ENCODE data around the gene SYVN1.

Gene SYVN1

GRCh38 chr11:65115361-65116082 is 18.8 kb downstream of the SYVN1 start:
- Histone ChIP-seq H3K4me3 (ENCODE audit: low read depth, low read length) (no peak overlapping the region), H3K4me1 (ENCODE audit: control insufficient read depth, insufficient read depth, low read length) (peaks cover 6% of the 10 kb centered on the region), H3K27ac (ENCODE audit: extremely low read depth, low read depth, low read length) (no peak overlapping the region), H3K9me3 (ENCODE audit: control insufficient read depth, insufficient read depth, low read depth, low read length) (no peaks in the 10 kb centered on the region), H3K36me3 (ENCODE audit: control insufficient read depth in 2 of 2, insufficient read depth in 1 of 2, low read length in 2 of 2) (peaks cover 3 to 52% of the 10 kb centered on the region in 2 experiments; a peak in 2 of 3 replicates)
- ChIA-PET CTCF (interaction anchor here (0.9 to 2.9 kb wide), 3 partner anchors 16 to 269 kb away, joined by 3 to 11 read pairs (median 4); no protein-coding TSS in a partner anchor), POLR2A (interaction anchor here (1.1 to 1.7 kb wide), 3 partner anchors 18 to 90 kb away, joined by 3 read pairs; no protein-coding TSS in a partner anchor)
- TF ChIP-seq OVOL3 (tag by site-specific recombination; IDR thresholded peaks at IDR 0.05) (no peak), ZNF585B (tag by site-specific recombination; IDR thresholded peaks at IDR 0.05) (no peak), HIC1 (tag by site-specific recombination; IDR thresholded peaks at IDR 0.05) (0 out of 2 replicates have a peak, but pooled peaks have one; percentile 24)
- TF ChIP-seq, protein P1, sequence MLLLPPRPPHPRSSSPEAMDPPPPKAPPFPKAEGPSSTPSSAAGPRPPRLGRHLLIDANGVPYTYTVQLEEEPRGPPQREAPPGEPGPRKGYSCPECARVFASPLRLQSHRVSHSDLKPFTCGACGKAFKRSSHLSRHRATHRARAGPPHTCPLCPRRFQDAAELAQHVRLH (tag by site-specific recombination; IDR thresholded peaks at IDR 0.05): no peak

GRCh38 chr11:65114538-65115171 is 19.7 kb downstream of the SYVN1 start:
- H3K4me1 ChIP-seq (ENCODE audit: control insufficient read depth, insufficient read depth, low read length): peaks cover 6% of the 10 kb centered on the region
- H3K4me3 ChIP-seq (ENCODE audit: low read depth, low read length): no peak overlapping the region
- no peaks in the 10 kb centered on the region for H3K9me3 ChIP-seq (ENCODE audit: control insufficient read depth, insufficient read depth, low read depth, low read length)
- POLR2A ChIA-PET: interaction anchor here (1.7 to 5.0 kb wide), 3 partner anchors 7 to 74 kb away, joined by 3 to 57 read pairs (median 24); partner anchors contain the start of genes FAU, MRPL49 and VPS51
- TF ChIP-seq SP7 (tag by site-specific recombination; IDR thresholded peaks at IDR 0.05): no peak
- TF ChIP-seq ZNF623 (tag by site-specific recombination; IDR thresholded peaks at IDR 0.05): no peak
- TF ChIP-seq YY2 (tag by site-specific recombination; IDR thresholded peaks at IDR 0.05): no peak
- TF ChIP-seq ZNF707 (tag by site-specific recombination; IDR thresholded peaks at IDR 0.05): no peak
- no peak for TF ChIP-seq TRIM28 (IDR thresholded peaks at IDR 0.05; ENCODE audit: borderline replicate concordance, low read length)
- peaks cover 3 to 46% of the 10 kb centered on the region in 2 experiments; a peak in 2 of 3 replicates for H3K36me3 ChIP-seq (ENCODE audit: control insufficient read depth in 2 of 2, insufficient read depth in 1 of 2, low read length in 2 of 2)
- H3K27ac ChIP-seq (ENCODE audit: extremely low read depth, low read depth, low read length): no peak overlapping the region
- CTCF ChIA-PET: interaction anchor here (0.9 to 4.8 kb wide), 2 partner anchors 14 to 267 kb away, joined by 3 to 110 read pairs; partner anchors contain the start of gene VPS51

DNA sequence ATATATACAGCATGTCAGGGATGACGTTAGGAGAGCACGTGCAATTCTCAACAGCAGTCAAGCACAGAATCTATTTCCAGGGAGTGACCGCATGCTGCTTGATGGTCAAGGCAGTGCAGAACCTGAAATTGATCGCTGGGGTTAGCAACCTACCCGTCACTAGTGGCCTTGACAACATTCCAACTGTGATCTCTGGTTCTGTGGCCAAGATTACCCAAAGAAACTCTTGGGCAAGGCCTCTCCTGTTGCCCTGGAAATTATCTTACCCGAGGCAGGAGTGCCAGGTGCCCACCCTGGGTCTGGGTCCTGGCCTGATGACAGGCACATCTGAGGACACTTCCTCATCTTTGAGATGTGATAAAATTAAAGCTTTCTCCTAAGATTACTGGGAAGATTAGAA is 20.5 kb downstream of the SYVN1 start:
- Histone ChIP-seq H3K4me1 (ENCODE audit: control insufficient read depth, insufficient read depth, low read length) (peaks cover 6% of the 10 kb centered on the region), H3K36me3 (ENCODE audit: control insufficient read depth in 2 of 2, insufficient read depth in 1 of 2, low read length in 2 of 2) (peaks cover under 1 to 46% of the 10 kb centered on the region in 2 experiments; a peak in 2 of 3 replicates), H3K9me3 (ENCODE audit: control insufficient read depth, insufficient read depth, low read depth, low read length) (no peaks in the 10 kb centered on the region), H3K4me3 (ENCODE audit: low read depth, low read length) (no peak overlapping the region), H3K27ac (ENCODE audit: extremely low read depth, low read depth, low read length) (no peak overlapping the region)
- POLR2A ChIA-PET: interaction anchor here (0.9 to 5.0 kb wide), 5 partner anchors 8 to 850 kb away, joined by 3 to 57 read pairs (median 4); partner anchors contain the start of genes FAU, MRPL49 and VPS51
- CTCF ChIA-PET: interaction anchor here (0.6 to 4.8 kb wide), 3 partner anchors 13 to 68 kb away, joined by 3 to 110 read pairs (median 3); partner anchors contain the start of gene VPS51
- no peak for TF ChIP-seq MZF1 (tag by site-specific recombination; IDR thresholded peaks at IDR 0.05; ENCODE audit: borderline replicate concordance)
- TF ChIP-seq, protein P1 (tag by site-specific recombination; IDR thresholded peaks at IDR 0.05): no peak
- no peak for TF ChIP-seq ZNF292 (tag by site-specific recombination; IDR thresholded peaks at IDR 0.05; ENCODE audit: borderline replicate concordance, low read depth)
- TF ChIP-seq ZNF404 (tag by site-specific recombination; IDR thresholded peaks at IDR 0.05): no peak
- TF ChIP-seq ZFP41 (tag by site-specific recombination; IDR thresholded peaks at IDR 0.05; ENCODE audit: borderline replicate concordance): no peak
- no peak for TF ChIP-seq ZNF837 (tag by site-specific recombination; IDR thresholded peaks at IDR 0.05)
- no peak for TF ChIP-seq ZNF561 (tag by site-specific recombination; IDR thresholded peaks at IDR 0.05; ENCODE audit: borderline replicate concordance)
- no peak for TF ChIP-seq ZNF488 (tag by site-specific recombination; IDR thresholded peaks at IDR 0.05)
- no peak for TF ChIP-seq ZNF394 (tag by site-specific recombination; IDR thresholded peaks at IDR 0.05; ENCODE audit: borderline replicate concordance)
- no peak for TF ChIP-seq YY1 (tag by site-specific recombination; IDR thresholded peaks at IDR 0.05)
- no peak for TF ChIP-seq ZNF202 (tag by site-specific recombination; IDR thresholded peaks at IDR 0.05; ENCODE audit: borderline replicate concordance)
- TF ChIP-seq, protein P2, sequence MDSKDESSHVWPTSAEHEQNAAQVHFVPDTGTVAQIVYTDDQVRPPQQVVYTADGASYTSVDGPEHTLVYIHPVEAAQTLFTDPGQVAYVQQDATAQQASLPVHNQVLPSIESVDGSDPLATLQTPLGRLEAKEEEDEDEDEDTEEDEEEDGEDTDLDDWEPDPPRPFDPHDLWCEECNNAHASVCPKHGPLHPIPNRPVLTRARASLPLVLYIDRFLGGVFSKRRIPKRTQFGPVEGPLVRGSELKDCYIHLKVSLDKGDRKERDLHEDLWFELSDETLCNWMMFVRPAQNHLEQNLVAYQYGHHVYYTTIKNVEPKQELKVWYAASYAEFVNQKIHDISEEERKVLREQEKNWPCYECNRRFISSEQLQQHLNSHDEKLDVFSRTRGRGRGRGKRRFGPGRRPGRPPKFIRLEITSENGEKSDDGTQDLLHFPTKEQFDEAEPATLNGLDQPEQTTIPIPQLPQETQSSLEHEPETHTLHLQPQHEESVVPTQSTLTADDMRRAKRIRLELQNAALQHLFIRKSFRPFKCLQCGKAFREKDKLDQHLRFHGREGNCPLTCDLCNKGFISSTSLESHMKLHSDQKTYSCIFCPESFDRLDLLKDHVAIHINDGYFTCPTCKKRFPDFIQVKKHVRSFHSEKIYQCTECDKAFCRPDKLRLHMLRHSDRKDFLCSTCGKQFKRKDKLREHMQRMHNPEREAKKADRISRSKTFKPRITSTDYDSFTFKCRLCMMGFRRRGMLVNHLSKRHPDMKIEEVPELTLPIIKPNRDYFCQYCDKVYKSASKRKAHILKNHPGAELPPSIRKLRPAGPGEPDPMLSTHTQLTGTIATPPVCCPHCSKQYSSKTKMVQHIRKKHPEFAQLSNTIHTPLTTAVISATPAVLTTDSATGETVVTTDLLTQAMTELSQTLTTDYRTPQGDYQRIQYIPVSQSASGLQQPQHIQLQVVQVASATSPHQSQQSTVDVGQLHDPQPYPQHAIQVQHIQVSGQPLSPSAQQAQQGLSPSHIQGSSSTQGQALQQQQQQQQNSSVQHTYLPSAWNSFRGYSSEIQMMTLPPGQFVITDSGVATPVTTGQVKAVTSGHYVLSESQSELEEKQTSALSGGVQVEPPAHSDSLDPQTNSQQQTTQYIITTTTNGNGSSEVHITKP (tag by site-specific recombination; IDR thresholded peaks at IDR 0.05): no peak

All from HEK293 (cell line).